HG03135 (cell line): Measurements from ENCODE around the gene RNF125.
"Not testable (repeated sequence)": the region's sequence is repeated elsewhere in the genome, so short reads cannot be mapped to it uniquely, and the experiment has no call there.

ENCODE experiments used
- ATAC-seq: cut with Tn5 transposase; IDR thresholded peaks from one replicate; pipeline ENCODE4 v1.9.1; 2021; ENCODE audit warnings: mild to moderate bottlenecking, moderate library complexity; ENCODE audit not compliant: unreplicated experiment

RNF125 gene

GRCh38 chr18:32083781-32084180 lies 65.2 kb downstream of the RNF125 start:
- no peak for ATAC-seq

GRCh38 chr18:32086881-32087280 lies 68.3 kb downstream of the RNF125 start:
- ATAC-seq = no peak

GRCh38 chr18:32090831-32091230 lies 72.2 kb downstream of the RNF125 start:
- not testable (repeated sequence) for ATAC-seq

GRCh38 chr18:32091325-32091723 lies 72.7 kb downstream of the RNF125 start:
- no peak for ATAC-seq

GRCh38 chr18:32091724-32092421 lies 73.2 kb downstream of the RNF125 start, which contains the start of gene RNF138:
RNF138 (plus strand) TSS chr18:32091874; CDS start chr18:32092777, 903 bp downstream.
- ATAC-seq = peak; percentile 54

GRCh38 chr18:32092422-32093101 lies 73.9 kb downstream of the RNF125 start:
- ATAC-seq = peak; percentile 86

- ATAC-seq = peak; percentile 39
Observed at GRCh38 chr18:32093102-32093511, 74.5 kb downstream of the RNF125 start.

- ATAC-seq = no peak
Observed at GRCh38 chr18:32093523-32093922, 74.9 kb downstream of the RNF125 start.

GRCh38 chr18:32095192-32095899 lies 76.7 kb downstream of the RNF125 start:
- no peak for ATAC-seq

GRCh38 chr18:32095900-32096229 lies 77.2 kb downstream of the RNF125 start:
- ATAC-seq = no peak

GRCh38 chr18:32096946-32097345 lies 78.3 kb downstream of the RNF125 start:
- ATAC-seq = no peak

- no peak for ATAC-seq
Observed at GRCh38 chr18:32104516-32104915, 85.9 kb downstream of the RNF125 start.

- no peak for ATAC-seq
Observed at GRCh38 chr18:32110005-32110404, 91.4 kb downstream of the RNF125 start.

GRCh38 chr18:32111706-32112105 lies 93.1 kb downstream of the RNF125 start:
- no peak for ATAC-seq

GRCh38 chr18:32112826-32113225 lies 94.2 kb downstream of the RNF125 start:
- no peak for ATAC-seq

GRCh38 chr18:32114293-32114942 lies 95.8 kb downstream of the RNF125 start:
- no peak for ATAC-seq

- no peak for ATAC-seq
Observed at GRCh38 chr18:32122039-32122438, 103.4 kb downstream of the RNF125 start.
